GM18951 (cell line): ENCODE data around the gene NOPCHAP1.

ENCODE experiments used
- POLR2A ChIP-seq: IDR thresholded peaks from 4 replicates; pipeline ENCODE4 v1.6.1; 2011; ENCODE audit warnings: mild to moderate bottlenecking; ENCODE audit not compliant: insufficient read length, insufficient read depth; ENCODE audit errors: extremely low read depth
- in situ Hi-C: fragments of 300-500 bp; cut with MboI; formaldehyde crosslinking; loops from one replicate; pipeline ENCODE4 v1.12.0; 2022; ENCODE audit warnings: low sequenced_read_pairs, mixed read lengths, inconsistent platforms; ENCODE audit not compliant: unreplicated experiment

The NOPCHAP1 gene

GRCh38 chr12:105018776-105019175 is 32.7 kb downstream of the NOPCHAP1 start:
- no peak for TF ChIP-seq POLR2A
- in situ Hi-C loops, result no loop called here

- TF ChIP-seq POLR2A, result no peak
- in situ Hi-C loops, result no loop called here
Observed at GRCh38 chr12:105020241-105020962, 34.3 kb downstream of the NOPCHAP1 start.

GRCh38 chr12:105024928-105025327 is 38.8 kb downstream of the NOPCHAP1 start:
- TF ChIP-seq POLR2A, result no peak
- in situ Hi-C loops, result no loop called here

GRCh38 chr12:105025890-105026289 is 39.8 kb downstream of the NOPCHAP1 start:
- in situ Hi-C loops, result no loop called here
- TF ChIP-seq POLR2A, result no peak

- in situ Hi-C loops, result no loop called here
- TF ChIP-seq POLR2A, result no peak
Observed at GRCh38 chr12:105026411-105026810, 40.3 kb downstream of the NOPCHAP1 start.

- in situ Hi-C loops, result no loop called here
Observed at GRCh38 chr12:105030820-105031807, 45.0 kb downstream of the NOPCHAP1 start.

GRCh38 chr12:105032703-105033357 is 46.7 kb downstream of the NOPCHAP1 start:
- in situ Hi-C loops, result no loop called here
- TF ChIP-seq POLR2A, result no peak

More at GRCh38 chr12:105030820-105031807, 45.0 kb downstream of the NOPCHAP1 start:
- no peak for TF ChIP-seq POLR2A

- no peak for TF ChIP-seq POLR2A
- in situ Hi-C loops, result no loop called here
Observed at GRCh38 chr12:105033851-105034250, 47.7 kb downstream of the NOPCHAP1 start.
